ENCODE data around the gene CYTH4.

DNA sequence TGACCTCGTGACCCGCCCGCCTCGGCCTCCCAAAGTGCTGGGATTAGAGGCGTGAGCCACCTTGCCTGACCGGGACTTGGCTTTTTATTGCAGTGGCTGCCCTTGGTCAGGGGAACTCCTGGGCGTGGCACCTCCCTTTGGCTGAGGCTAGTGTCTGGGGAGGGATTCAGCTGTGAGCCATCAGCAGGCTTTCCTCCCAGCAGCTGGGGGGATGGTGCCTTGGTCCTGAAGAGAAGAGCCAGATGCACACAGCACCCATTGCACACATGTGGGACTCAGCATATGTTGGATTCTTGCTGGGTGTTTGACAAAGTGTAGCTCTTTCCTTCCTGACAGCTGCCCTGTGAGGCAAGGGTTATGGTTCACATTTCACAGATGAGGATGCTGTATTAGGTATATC lies 8.4 kb downstream of the CYTH4 start:
- TF ChIP-seq, protein P1, sequence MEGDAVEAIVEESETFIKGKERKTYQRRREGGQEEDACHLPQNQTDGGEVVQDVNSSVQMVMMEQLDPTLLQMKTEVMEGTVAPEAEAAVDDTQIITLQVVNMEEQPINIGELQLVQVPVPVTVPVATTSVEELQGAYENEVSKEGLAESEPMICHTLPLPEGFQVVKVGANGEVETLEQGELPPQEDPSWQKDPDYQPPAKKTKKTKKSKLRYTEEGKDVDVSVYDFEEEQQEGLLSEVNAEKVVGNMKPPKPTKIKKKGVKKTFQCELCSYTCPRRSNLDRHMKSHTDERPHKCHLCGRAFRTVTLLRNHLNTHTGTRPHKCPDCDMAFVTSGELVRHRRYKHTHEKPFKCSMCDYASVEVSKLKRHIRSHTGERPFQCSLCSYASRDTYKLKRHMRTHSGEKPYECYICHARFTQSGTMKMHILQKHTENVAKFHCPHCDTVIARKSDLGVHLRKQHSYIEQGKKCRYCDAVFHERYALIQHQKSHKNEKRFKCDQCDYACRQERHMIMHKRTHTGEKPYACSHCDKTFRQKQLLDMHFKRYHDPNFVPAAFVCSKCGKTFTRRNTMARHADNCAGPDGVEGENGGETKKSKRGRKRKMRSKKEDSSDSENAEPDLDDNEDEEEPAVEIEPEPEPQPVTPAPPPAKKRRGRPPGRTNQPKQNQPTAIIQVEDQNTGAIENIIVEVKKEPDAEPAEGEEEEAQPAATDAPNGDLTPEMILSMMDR (IDR thresholded peaks at IDR 0.05), result no peak
- TF ChIP-seq POLR2A (IDR thresholded peaks at IDR 0.05), result no peak

All from ovary (tissue), 3 donors.